Parathyroid adenoma (tissue), 2 donors: ENCODE results near the gene TMEM127.
"Not testable (repeated sequence)": the region's sequence is repeated elsewhere in the genome, so short reads cannot be mapped to it uniquely, and the experiment has no call there.

Experiments
- H2AFZ ChIP-seq: fragments of 300-600 bp; sonication (generic); one replicate; pipeline ENCODE4 v1.7.0; 2017; ENCODE audit warnings: antibody characterized with exemption, mild to moderate bottlenecking
- H3K27ac ChIP-seq: fragments of 300-600 bp; sonication (generic); one replicate; pipeline ENCODE4 v1.7.0; 2017
- H3K27me3 ChIP-seq: fragments of 300-600 bp; sonication (generic); one replicate; pipeline ENCODE4 v1.7.0; 2017; ENCODE audit warnings: low read length; ENCODE audit not compliant: control insufficient read depth, insufficient read depth
- H3K36me3 ChIP-seq: fragments of 300-600 bp; sonication (generic); one replicate; pipeline ENCODE4 v1.7.0; 2017; ENCODE audit warnings: low read length; ENCODE audit not compliant: control insufficient read depth, insufficient read depth
- H3K4me1 ChIP-seq: fragments of 300-600 bp; sonication (generic); one replicate; pipeline ENCODE4 v1.7.0; 2017; ENCODE audit warnings: control low read depth
- H3K4me2 ChIP-seq: fragments of 300-600 bp; sonication (generic); one replicate; pipeline ENCODE4 v1.7.0; 2017; ENCODE audit warnings: low read length
- H3K4me3 ChIP-seq: fragments of 300-600 bp; sonication (generic); one replicate; pipeline ENCODE4 v1.7.0; 2017; ENCODE audit warnings: low read depth, low read length
- H3K79me2 ChIP-seq: fragments of 300-600 bp; sonication (generic); one replicate; pipeline ENCODE4 v1.7.0; 2017; ENCODE audit warnings: control low read depth
- H3K9ac ChIP-seq: fragments of 300-600 bp; sonication (generic); one replicate; pipeline ENCODE4 v1.7.0; 2017; ENCODE audit warnings: mild to moderate bottlenecking
- H3K9me3 ChIP-seq: fragments of 300-600 bp; sonication (generic); one replicate; pipeline ENCODE4 v1.7.0; 2017; ENCODE audit warnings: low read length; ENCODE audit not compliant: control insufficient read depth
- TF ChIP-seq, protein P1 (sequence below): fragments of 300-600 bp; sonication (generic); IDR thresholded peaks from one replicate; pipeline ENCODE4 v1.7.0; 2017; ENCODE audit warnings: antibody characterized with exemption, mild to moderate bottlenecking
- donor health status: primary hyperparathyroidism.

The TMEM127 gene

DNA sequence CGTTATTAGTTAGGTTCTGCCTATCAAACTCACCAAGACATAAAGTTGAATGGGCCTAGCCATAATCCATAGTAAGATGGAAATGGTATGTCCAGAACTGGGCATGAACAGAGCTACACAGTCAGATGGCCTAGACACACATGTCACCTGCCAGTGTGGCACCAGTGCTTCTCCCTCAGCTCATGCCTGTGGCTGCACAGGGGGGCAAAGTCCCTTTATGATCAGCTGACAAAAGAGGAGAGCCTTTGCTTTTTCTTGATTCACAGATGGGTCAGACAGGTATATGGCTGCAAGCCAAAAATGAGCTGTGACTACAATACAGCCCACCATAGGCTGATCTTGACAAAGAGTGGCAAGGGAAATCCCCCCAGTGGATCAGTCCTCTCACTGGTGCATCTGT lies 28.9 kb downstream of the TMEM127 start:
- Histone ChIP-seq H3K4me2 (no peak overlapping the region), H3K27ac (no peak overlapping the region)
- TF ChIP-seq, protein P1, sequence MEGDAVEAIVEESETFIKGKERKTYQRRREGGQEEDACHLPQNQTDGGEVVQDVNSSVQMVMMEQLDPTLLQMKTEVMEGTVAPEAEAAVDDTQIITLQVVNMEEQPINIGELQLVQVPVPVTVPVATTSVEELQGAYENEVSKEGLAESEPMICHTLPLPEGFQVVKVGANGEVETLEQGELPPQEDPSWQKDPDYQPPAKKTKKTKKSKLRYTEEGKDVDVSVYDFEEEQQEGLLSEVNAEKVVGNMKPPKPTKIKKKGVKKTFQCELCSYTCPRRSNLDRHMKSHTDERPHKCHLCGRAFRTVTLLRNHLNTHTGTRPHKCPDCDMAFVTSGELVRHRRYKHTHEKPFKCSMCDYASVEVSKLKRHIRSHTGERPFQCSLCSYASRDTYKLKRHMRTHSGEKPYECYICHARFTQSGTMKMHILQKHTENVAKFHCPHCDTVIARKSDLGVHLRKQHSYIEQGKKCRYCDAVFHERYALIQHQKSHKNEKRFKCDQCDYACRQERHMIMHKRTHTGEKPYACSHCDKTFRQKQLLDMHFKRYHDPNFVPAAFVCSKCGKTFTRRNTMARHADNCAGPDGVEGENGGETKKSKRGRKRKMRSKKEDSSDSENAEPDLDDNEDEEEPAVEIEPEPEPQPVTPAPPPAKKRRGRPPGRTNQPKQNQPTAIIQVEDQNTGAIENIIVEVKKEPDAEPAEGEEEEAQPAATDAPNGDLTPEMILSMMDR = no peak

DNA sequence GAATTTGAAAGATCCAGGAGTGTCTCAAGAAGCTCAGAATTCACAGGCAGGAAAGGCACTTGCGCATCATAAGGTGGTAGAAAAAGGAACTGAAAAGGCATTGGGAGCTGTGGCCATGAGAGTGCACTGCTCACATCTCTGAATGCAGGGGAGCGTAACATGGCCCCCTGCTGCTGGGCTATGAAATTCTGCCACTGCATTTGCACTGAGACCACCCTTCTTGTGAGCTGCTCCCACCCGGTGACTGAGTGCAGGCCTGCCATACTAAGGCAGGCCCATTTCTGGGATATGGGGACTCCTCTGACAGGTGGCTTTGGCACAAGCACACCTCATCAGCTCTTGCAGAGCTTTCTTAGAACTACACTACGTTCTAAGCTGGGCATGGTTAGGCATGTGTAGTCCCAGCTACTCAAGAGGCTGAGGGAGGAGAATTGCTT lies 31.9 kb downstream of the TMEM127 start:
- Histone ChIP-seq H3K36me3 (no peaks in the 10 kb centered on the region), H3K27me3 (no peaks in the 10 kb centered on the region), H3K27ac (no peak overlapping the region), H3K9ac (no peak overlapping the region), H3K4me3 (no peak overlapping the region), H3K79me2 (peaks cover 18% of the 10 kb centered on the region), H2AFZ (no peak overlapping the region), H3K4me2 (no peak overlapping the region), H3K9me3 (no peaks in the 10 kb centered on the region), H3K4me1 (no peaks in the 10 kb centered on the region)
- TF ChIP-seq, protein P1 = no peak

More for the DNA sequence above, 28.9 kb downstream of the TMEM127 start:
- no peak overlapping the region for H3K9ac ChIP-seq
- peaks cover 22% of the 10 kb centered on the region for H3K79me2 ChIP-seq
- no peaks in the 10 kb centered on the region for H3K27me3 ChIP-seq
- no peaks in the 10 kb centered on the region for H3K4me1 ChIP-seq
- no peak overlapping the region for H2AFZ ChIP-seq
- H3K4me3 ChIP-seq = no peak overlapping the region
- H3K9me3 ChIP-seq = no peaks in the 10 kb centered on the region
- H3K36me3 ChIP-seq = no peaks in the 10 kb centered on the region

DNA sequence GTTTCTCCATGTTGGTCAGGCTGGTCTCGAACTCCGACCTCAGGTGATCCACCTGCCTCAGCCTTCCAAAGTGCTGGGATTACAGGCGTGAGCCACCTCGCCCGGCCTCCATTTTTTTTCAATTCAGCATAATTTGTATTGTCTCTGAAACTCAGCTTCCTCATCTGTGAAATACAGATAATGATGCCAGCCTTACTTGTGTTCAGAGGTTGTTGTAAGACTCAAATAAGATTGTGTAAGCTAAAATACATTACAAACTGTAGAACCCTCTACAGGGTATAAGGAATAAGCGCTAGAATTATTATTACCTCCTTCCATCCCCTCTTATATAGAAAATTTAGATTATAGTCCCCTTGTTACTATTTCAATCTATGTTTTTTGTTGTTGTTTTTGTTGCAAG lies 32.4 kb downstream of the TMEM127 start:
- TF ChIP-seq, protein P1 = no peak
- Histone ChIP-seq H3K27ac (no peak overlapping the region), H3K9me3 (no peaks in the 10 kb centered on the region), H3K4me2 (no peak overlapping the region), H3K79me2 (peaks cover 18% of the 10 kb centered on the region), H3K4me3 (no peak overlapping the region), H2AFZ (no peak overlapping the region), H3K4me1 (no peaks in the 10 kb centered on the region), H3K9ac (no peak overlapping the region), H3K36me3 (no peaks in the 10 kb centered on the region), H3K27me3 (no peaks in the 10 kb centered on the region)

DNA sequence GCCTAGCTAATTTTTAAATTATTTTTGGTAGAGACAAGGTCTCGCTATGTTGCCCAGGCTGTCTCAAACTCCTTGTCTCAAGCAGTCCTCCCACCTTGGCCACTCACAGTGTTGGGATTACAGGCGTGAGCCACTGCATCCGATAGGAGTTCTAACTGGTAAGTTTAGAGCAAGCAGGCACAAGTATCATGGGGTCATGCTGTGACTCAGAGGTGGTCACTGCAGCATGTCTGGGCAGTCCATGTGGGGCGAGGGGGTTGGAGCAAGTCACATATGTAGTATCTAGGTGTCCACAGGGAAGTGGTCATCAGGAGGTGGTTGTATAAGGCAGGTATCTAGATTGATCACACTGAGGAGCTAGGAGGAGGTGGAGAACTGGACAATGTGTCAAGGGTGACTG lies 34.5 kb downstream of the TMEM127 start:
- Histone ChIP-seq H3K36me3 (no peaks in the 10 kb centered on the region), H3K4me2 (no peak overlapping the region), H3K4me1 (no peaks in the 10 kb centered on the region), H2AFZ (no peak overlapping the region), H3K4me3 (no peak overlapping the region), H3K27me3 (no peaks in the 10 kb centered on the region), H3K9ac (no peak overlapping the region), H3K9me3 (no peaks in the 10 kb centered on the region), H3K27ac (no peak overlapping the region), H3K79me2 (peaks cover 15% of the 10 kb centered on the region)
- TF ChIP-seq, protein P1 = no peak

DNA sequence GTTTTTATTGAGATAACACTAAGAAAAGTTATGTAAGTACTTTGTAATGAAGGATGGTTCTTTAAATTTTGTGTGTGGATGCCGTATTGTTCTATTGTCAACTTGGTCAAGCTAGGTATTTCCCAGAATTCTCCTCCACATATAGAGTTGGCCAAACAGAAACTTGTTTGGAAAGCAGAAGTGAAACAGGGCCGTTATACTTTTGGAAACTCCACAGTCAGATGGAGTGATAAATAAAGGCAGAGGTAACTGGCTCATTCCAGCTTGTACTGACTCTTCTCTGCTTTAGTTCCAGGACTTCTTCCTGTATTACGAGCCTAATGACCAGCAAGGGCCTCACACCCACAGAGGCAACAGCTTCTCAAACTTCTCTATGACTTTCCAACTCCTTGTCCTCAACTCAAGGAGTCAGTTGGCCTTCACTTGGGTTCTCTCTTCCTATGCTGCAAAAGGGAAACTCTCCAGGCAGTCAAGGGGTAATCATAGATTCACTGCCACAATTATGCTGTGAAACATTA lies 40.7 kb downstream of the TMEM127 start:
- no peaks in the 10 kb centered on the region for H3K36me3 ChIP-seq
- no peaks in the 10 kb centered on the region for H3K4me1 ChIP-seq
- H3K27ac ChIP-seq = no peak overlapping the region
- H3K9me3 ChIP-seq = no peaks in the 10 kb centered on the region
- H2AFZ ChIP-seq = no peak overlapping the region
- no peak overlapping the region for H3K9ac ChIP-seq
- TF ChIP-seq, protein P1 = no peak
- H3K79me2 ChIP-seq = peaks cover 2% of the 10 kb centered on the region
- no peak overlapping the region for H3K4me2 ChIP-seq
- H3K27me3 ChIP-seq = no peaks in the 10 kb centered on the region
- no peak overlapping the region for H3K4me3 ChIP-seq

DNA sequence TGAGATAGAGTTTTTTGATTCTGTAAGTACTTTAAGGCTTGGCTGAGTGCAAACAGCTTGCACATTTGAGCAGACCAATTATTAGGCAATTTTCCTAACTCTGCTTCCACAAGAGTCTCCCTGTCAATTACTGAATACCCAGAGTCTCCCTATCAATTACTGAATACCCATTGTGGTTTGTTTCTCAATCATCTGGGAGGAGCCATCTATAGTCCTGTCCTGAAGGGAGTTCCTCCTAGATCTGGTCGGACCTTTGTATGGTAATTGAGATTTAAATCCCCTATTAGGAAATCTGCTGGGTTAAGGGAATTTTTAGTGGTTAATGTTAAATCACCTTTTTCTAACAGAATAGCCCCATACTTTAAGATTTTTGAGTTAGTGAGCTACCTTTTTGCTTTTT lies 44.7 kb downstream of the TMEM127 start:
- not testable (repeated sequence) for H3K9ac ChIP-seq, H3K9me3 ChIP-seq, H3K4me2 ChIP-seq, H3K27ac ChIP-seq, H2AFZ ChIP-seq, H3K36me3 ChIP-seq, H3K4me3 ChIP-seq, H3K4me1 ChIP-seq, H3K79me2 ChIP-seq, H3K27me3 ChIP-seq

DNA sequence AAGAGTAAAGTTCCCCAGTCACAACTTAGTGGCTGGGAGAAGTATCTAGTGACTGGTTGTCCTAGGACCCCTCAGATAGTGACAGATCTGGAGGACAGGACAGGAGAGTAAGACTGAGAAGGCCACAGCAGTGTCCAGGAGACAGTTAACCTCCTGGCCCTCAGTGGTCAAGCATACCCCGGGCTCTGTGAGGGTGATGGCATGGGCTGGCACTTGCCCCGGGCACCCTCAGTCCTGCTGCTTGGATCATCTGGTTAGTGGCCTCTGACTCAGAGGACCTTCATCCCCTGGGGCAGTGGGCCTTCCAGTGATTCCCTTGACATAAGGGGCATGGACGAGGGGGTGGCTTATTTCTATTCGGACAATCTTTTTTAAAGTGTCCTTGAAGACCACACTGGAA lies 45.8 kb downstream of the TMEM127 start:
- H3K4me2 ChIP-seq, H3K36me3 ChIP-seq, H3K9me3 ChIP-seq, H3K4me1 ChIP-seq, H3K27ac ChIP-seq, H3K9ac ChIP-seq, H3K79me2 ChIP-seq, H3K4me3 ChIP-seq, H3K27me3 ChIP-seq, H2AFZ ChIP-seq: not testable (repeated sequence)
